ENCODE results near the gene ZDHHC3.

GRCh38 chr3:44886561-44886960 is 89.4 kb downstream of the ZDHHC3 start:
- TF ChIP-seq CTCF (IDR thresholded peaks at IDR 0.05; ENCODE audit: low read length) (no peak), EZH2 (optimal IDR thresholded peaks at IDR 0.05; ENCODE audit: low read depth, low read length) (no peak), EZH2phosphoT487 (IDR thresholded peaks at IDR 0.05; ENCODE audit: low read length) (no peak)
